Measurements from ENCODE around the gene KAT6B.

The KAT6B gene

GRCh38 chr10:74997163-74997562 is 170.8 kb downstream of the KAT6B start:
- DNase-seq (ENCODE audit: low read depth, low spot score) = no peak
- no peak for TF ChIP-seq CTCF (IDR thresholded peaks at IDR 0.05; ENCODE audit: insufficient read depth, low read length, missing control alignments)
- ChIA-PET CTCF (no interaction called here), POLR2A (no interaction called here)
- no peak overlapping the region for H3K4me3 ChIP-seq (ENCODE audit: low read depth, low read length)

- DNase-seq (ENCODE audit: low read depth, low spot score) = no peak
- ChIA-PET POLR2A (no interaction called here), CTCF (interaction anchor here (0.8 kb wide), 1 partner anchor 20 kb away, joined by 3 read pairs; no protein-coding TSS in a partner anchor)
- no peak overlapping the region for H3K4me3 ChIP-seq (ENCODE audit: low read depth, low read length)
- TF ChIP-seq CTCF (IDR thresholded peaks at IDR 0.05; ENCODE audit: insufficient read depth, low read length, missing control alignments) = no peak
Measured at GRCh38 chr10:75000748-75001321, 174.4 kb downstream of the KAT6B start.

GRCh38 chr10:75001715-75002350 is 175.4 kb downstream of the KAT6B start:
- ChIA-PET POLR2A (no interaction called here), CTCF (interaction anchor here (0.8 kb wide), 1 partner anchor 21 kb away, joined by 3 read pairs; no protein-coding TSS in a partner anchor)
- no peak overlapping the region for H3K4me3 ChIP-seq (ENCODE audit: low read depth, low read length)
- DNase-seq (ENCODE audit: low read depth, low spot score) = no peak
- TF ChIP-seq CTCF (IDR thresholded peaks at IDR 0.05; ENCODE audit: insufficient read depth, low read length, missing control alignments) = no peak

- DNase-seq (ENCODE audit: low read depth, low spot score) = no peak
- H3K4me3 ChIP-seq (ENCODE audit: low read depth, low read length) = no peak overlapping the region
- ChIA-PET CTCF (no interaction called here), POLR2A (no interaction called here)
- no peak for TF ChIP-seq CTCF (IDR thresholded peaks at IDR 0.05; ENCODE audit: insufficient read depth, low read length, missing control alignments)
Measured at GRCh38 chr10:75002351-75002725, 175.9 kb downstream of the KAT6B start.

- ChIA-PET POLR2A (no interaction called here), CTCF (no interaction called here)
- DNase-seq (ENCODE audit: low read depth, low spot score) = no peak
- H3K4me3 ChIP-seq (ENCODE audit: low read depth, low read length) = no peak overlapping the region
- no peak for TF ChIP-seq CTCF (IDR thresholded peaks at IDR 0.05; ENCODE audit: insufficient read depth, low read length, missing control alignments)
Measured at GRCh38 chr10:75002967-75003594, 176.7 kb downstream of the KAT6B start.

GRCh38 chr10:75003891-75004290 is 177.5 kb downstream of the KAT6B start:
- CTCF ChIA-PET = no interaction called here
- POLR2A ChIA-PET = no interaction called here
- TF ChIP-seq CTCF (IDR thresholded peaks at IDR 0.05; ENCODE audit: insufficient read depth, low read length, missing control alignments) = no peak
- DNase-seq (ENCODE audit: low read depth, low spot score) = no peak
- H3K4me3 ChIP-seq (ENCODE audit: low read depth, low read length) = no peak overlapping the region
